Posterior cingulate gyrus (tissue), 11 donors: ENCODE results near the gene OR5H6.
"Not testable (repeated sequence)": the region's sequence is repeated elsewhere in the genome, so short reads cannot be mapped to it uniquely, and the experiment has no call there.

Source experiments
- DNase-seq, 10 donors: peaks; one replicate each; pipeline versions ENCODE4 v3.0.0 to v3.0.0-alpha.2; 2020 to 2021; ENCODE audit warnings: mixed read lengths in 3 of 10
- intact Hi-C: fragments of 100-400 bp; cut with DNase I; formaldehyde crosslinking; loops from one replicate; pipeline ENCODE4 v1.15.1; 2023

OR5H6 gene

GRCh38 chr3:98263944-98264343 is at the start of gene OR5H6:
TSS of gene OR5H6 (plus strand) at chr3:98264244. CDS start at chr3:98264333, 89 bp downstream.
- intact Hi-C loops = no loop called here

GRCh38 chr3:98215051-98215450 is 49.0 kb upstream of the OR5H6 start:
- intact Hi-C loops = no loop called here
- DNase-seq = no peak

More at GRCh38 chr3:98263944-98264343, at the start of gene OR5H6:
- no peak for DNase-seq

DNA sequence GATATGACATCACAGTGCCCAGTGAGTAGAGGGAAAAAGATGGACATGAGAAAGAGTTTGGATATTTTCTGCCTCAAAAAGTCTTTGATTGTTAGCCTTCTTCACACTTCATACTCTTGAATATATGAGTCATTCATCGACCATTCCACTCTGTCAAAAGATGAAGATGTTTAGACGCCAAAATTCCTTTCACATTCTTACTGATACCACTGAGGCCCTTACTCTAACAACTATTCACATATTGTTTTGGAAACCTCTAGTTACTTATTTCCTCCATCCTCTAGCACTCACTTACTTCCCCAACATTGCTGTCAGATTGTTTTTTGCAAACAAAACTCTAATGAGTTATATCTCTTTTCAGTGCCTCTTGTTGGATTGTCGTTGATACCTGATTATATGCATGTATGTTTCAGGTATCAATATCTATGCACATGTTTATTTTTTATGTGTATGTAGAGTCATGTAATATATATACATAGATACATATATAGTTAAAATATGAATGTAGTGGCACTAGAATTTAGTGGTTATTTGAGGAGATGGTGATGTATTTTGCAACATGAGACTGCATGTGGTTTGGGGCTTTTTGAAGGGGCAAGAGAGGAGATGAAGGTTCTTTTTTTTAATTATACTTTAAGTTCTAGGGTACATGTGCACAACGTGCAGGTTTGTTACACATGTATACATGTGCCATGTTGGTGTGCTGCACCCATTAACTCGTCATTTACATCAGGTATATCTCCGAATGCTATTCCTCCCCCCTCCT is 40.0 kb upstream of the OR5H6 start:
- DNase-seq = no peak
- intact Hi-C loops = no loop called here

GRCh38 chr3:98232489-98232888 is 31.6 kb upstream of the OR5H6 start:
- DNase-seq = no peak
- intact Hi-C loops = no loop called here

- intact Hi-C loops = no loop called here
- no peak for DNase-seq
Measured at GRCh38 chr3:98233468-98233867, 30.6 kb upstream of the OR5H6 start.

DNA sequence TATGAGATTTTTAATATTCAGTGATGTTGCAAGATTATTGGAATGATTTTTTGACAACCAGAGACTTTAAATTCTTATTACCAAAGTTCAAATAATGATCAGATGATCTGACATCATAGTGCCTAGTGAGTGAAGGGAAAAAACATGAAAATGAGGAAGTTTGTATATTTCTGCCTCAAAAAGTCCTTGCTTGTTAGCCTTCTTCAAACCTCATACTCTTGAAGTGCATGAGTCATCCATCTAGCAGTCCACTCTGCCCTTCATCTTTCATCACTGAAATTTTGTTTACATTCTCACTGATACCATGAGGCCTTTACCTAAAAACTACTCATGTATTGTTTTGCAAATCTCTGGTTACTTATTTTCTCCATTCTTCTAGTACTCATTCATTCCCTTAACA is 23.9 kb upstream of the OR5H6 start:
- intact Hi-C loops = no loop called here
- no peak for DNase-seq

GRCh38 chr3:98242155-98242554 is 21.9 kb upstream of the OR5H6 start:
- no peak for DNase-seq
- intact Hi-C loops = no loop called here

GRCh38 chr3:98243843-98244242 is 20.2 kb upstream of the OR5H6 start:
- intact Hi-C loops = no loop called here
- DNase-seq = no peak

DNA sequence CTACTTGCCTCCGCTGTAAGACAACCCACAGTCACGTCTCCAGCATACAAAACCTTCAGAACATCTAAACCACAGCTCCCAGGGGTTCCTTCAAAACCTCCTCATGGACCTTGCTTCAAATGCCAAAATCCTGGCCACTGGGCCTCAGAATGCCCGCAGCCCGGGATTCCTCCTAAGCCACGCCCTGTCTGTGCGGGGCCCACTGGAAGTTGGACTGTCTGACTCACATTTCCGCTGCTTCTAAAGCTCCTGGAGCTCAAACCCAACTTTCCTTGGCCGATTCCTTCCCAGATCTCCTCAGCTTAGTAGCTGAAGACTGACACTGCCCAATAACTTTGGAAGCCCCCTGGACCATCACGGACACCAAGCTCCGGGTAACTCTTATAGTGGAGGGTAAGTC is 17.9 kb upstream of the OR5H6 start:
- peak in 1 of 10 donors; percentile 67 for DNase-seq
- intact Hi-C loops = no loop called here

- DNase-seq, intact Hi-C loops: not testable (repeated sequence)
Measured at GRCh38 chr3:98256026-98256425, 8.0 kb upstream of the OR5H6 start.

DNA sequence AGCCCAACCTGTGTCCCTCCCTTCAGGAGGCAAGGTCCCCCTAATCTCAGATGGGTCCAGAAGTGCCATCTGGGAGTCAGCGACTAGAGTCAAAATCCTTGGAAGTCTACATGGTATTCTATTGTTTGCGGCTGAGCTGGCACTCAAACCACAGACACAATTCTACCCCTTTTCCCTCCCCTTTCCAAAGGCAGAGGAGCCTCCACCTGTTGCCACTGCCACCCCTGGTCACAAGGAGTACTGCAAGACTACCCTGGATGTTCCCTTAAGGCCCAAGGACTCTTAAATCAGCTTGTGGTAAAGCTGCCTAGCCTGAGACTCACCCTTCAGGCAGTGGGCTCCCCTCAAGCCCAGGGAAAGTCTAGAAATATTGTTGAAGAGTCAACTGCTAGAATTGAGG is 4.3 kb upstream of the OR5H6 start:
- intact Hi-C loops = no loop called here
- peak in 1 of 10 donors; percentile 27 for DNase-seq

- intact Hi-C loops = no loop called here
- DNase-seq = no peak
Measured at GRCh38 chr3:98262046-98262445, 2.0 kb upstream of the OR5H6 start.

- intact Hi-C loops = no loop called here
- no peak for DNase-seq
Measured at GRCh38 chr3:98269846-98270245, 5.8 kb downstream of the OR5H6 start.

- intact Hi-C loops = no loop called here
- no peak for DNase-seq
Measured at GRCh38 chr3:98272126-98272525, 8.1 kb downstream of the OR5H6 start.

DNA sequence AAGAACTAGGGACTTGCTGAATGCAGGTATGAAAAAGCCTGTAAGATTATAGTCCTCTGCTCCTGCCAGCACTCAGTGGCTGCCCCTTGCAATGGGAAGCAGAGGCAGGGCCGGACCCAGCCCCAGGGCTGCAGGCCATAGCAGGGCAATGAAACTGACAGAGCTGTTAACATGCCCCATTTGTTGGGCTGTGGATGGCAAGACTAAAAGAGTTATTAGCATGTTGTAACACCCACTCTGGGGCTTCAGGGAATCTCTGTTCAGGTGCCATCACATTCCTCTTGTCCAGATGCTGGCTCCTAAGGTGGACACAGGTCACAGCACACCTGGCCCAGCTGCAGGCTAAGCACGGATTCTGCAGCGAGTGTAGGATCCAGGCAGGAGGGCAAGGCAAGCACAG is 10.9 kb downstream of the OR5H6 start:
- peak in 1 of 10 donors; percentile 34 for DNase-seq
- intact Hi-C loops = no loop called here

DNA sequence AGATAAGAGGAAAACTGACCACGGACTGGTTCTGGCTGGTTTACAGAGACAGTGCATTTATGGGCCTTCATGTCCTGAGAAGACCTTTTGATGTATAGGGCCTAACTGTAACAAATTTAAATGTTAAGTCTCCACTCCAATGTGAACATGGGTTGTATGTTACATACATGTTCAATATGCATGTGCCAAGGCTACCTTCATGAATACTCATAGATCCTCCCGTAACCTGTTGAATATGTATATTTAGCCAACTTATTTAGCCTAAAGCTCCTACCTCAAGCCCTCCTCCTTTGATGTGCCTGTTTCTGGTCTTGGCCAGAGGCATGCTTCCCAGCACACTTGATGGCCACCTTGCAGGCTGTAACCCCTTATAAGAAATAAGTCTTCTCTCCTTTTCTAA is 18.2 kb downstream of the OR5H6 start, which contains the start of gene OR5H2:
OR5H2 (plus strand) TSS at position 301 of the 400 bp plus-strand sequence. CDS start 398 bp downstream, outside the sequence.
- DNase-seq = no peak
- intact Hi-C loops = no loop called here

GRCh38 chr3:98290916-98291315 is 26.9 kb downstream of the OR5H6 start:
- DNase-seq = no peak
- intact Hi-C loops = no loop called here

DNA sequence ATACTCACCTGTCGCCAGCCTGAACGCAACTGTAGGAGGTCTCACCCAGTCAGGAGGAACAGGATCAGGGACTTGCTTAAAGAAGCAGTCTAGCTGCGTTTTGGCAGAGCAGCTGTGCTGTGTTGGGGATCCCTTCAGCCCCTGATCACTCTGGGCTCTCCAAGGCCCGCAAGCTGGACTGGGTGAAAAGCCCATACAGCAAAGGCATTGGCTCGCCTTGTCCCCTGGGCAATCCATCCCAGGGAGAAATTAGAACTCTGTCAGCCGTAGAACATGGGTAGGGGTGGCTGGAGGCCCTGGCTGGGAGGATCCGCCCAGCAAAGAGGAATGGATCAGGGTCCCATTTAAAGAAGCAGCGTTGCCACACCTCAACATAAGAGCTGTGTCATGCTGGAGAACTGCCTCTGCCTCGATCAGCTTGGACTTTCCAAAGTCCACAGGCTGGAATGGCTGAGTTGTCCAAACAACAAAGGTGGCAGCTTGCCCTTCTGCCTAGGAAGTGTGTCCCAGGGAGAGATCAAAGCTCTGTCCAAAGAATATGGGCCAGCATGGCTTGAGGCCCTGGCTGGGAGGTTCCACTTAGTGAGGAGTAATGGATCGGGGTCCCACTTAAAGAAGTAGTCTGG is 27.4 kb downstream of the OR5H6 start:
- intact Hi-C loops = no loop called here
- DNase-seq = no peak
